GM19193 (cell line): ENCODE measurements around the gene LIN28A.
"Not testable (repeated sequence)": the region's sequence is repeated elsewhere in the genome, so short reads cannot be mapped to it uniquely, and the experiment has no call there.

ENCODE experiments used
- POLR2A ChIP-seq: IDR thresholded peaks from 4 replicates; pipeline ENCODE4 v1.6.1; 2011; ENCODE audit not compliant: insufficient read depth, insufficient read length; ENCODE audit errors: extremely low read depth

LIN28A gene, protein sequence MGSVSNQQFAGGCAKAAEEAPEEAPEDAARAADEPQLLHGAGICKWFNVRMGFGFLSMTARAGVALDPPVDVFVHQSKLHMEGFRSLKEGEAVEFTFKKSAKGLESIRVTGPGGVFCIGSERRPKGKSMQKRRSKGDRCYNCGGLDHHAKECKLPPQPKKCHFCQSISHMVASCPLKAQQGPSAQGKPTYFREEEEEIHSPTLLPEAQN

DNA sequence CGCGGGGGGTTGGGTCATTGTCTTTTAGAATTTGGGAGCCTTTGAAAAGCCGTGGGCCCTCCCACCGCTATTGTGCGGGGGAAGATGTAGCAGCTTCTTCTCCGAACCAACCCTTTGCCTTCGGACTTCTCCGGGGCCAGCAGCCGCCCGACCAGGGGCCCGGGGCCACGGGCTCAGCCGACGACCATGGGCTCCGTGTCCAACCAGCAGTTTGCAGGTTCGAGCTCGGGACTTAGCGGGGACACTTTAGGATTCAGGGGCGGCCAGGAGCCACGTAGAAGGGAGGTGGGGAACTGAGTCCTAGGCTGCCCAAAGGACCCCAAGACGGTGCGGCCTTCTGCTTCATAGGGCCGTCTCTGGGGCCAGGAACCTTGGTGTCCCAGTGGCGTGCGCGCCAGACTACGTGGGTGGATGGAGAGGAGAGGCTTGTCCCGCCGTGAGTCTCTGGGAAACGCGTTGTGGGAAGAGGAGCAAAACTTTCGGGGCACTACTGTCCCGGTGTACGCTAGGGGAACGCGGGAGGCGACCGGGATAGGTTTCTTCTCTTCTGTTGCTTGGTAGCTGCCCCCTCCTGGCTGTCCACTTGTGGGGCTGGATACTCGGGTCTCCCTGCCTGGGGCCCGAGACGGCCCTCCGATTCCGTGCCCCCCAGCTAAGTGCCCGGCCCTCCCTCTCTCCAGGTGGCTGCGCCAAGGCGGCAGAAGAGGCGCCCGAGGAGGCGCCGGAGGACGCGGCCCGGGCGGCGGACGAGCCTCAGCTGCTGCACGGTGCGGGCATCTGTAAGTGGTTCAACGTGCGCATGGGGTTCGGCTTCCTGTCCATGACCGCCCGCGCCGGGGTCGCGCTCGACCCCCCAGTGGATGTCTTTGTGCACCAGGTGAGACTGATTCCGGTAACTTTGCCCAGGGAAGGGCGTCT is at the start of gene LIN28A:
Gene LIN28A, plus strand, starts transcription at position 112 of the 918 bp plus-strand sequence. Its CDS starts 75 bp downstream, at position 187.
- TF ChIP-seq POLR2A = no peak

DNA sequence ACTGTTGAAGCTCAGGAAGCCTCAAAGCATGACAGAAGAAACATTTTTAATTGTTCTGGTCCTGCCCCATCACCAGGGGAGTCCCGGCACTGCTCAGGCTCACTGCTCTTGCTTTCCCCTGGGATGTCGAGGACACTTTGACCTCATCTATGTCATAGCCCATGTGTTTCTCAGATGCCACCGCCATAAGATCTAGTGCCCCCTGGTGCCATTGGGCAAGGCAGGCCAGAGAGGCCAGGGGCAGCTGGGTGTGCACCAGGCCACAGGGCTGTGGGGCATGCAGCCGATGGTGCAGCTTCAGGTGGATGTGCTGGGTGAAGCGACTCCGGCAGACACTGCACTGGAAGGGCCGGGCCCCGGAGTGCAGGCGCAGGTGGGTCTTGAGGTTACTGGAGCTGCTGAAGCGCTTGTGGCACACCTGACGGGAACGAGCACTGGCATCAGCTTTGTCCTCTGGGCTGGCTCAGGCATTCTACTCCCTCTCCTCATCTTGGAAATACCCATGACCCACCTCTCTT is 49.0 kb upstream of the LIN28A start:
- no peak for TF ChIP-seq POLR2A

DNA sequence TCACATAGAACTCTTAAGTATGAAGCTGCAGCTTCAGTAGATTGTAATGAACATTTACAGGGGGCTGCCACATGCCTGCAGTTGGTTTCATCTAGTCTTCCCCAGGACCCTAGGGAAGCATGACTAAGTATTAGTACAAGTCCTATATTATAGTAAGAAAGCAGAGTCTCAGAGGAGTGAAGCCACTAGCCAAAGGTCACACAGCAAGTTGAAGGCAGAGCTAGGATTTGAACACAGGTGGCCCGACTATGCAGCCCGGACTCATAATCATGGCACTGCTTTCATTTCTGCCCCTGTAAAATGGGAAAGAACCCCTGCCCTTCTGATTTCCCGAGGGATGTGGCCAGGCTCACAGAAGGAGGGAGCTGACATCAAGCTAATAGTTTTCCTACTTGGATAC is 48.3 kb upstream of the LIN28A start:
- TF ChIP-seq POLR2A = no peak

DNA sequence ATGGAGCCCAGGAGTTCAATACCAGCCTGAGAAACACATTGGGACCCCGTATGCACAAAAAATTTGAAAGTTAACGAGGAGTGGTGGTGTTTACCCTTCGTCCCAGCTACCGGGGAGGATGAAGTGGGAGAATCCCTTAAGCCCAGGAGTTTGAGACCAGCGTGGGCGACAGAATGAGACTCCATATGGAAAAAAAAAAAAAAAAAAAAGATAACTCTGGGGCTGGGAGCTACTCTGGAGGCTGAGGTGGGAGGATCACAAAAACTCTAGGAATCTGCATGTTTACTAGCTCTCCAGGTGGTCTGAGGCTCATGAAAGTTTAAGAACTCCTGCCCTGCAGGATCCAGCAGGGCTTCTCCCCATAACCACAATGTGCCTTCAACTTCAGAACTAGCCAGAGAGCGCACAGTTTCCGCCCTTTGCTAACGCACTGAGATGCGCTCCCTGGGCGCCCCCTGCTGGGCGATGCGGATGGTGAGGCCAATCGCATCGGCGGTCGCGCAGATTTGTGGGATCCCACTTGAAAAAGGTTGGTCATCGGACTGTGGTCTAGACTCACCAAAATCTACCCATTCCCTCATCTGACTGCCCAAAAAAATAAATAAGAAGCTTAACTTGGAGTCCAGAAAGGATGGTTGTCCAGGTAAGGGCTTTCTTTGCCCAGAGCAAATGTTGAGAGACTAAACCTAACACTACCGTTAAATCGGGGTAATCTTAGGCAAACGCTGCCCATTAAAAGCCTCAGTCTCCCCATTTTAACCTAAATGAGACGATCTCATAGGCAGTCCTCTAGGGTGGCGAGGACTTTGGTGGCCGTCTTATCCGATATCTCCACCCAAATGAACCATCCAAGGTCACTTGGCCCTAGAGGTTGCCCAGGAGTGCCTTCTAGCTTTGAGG is 46.8 kb upstream of the LIN28A start:
- TF ChIP-seq POLR2A = no peak

DNA sequence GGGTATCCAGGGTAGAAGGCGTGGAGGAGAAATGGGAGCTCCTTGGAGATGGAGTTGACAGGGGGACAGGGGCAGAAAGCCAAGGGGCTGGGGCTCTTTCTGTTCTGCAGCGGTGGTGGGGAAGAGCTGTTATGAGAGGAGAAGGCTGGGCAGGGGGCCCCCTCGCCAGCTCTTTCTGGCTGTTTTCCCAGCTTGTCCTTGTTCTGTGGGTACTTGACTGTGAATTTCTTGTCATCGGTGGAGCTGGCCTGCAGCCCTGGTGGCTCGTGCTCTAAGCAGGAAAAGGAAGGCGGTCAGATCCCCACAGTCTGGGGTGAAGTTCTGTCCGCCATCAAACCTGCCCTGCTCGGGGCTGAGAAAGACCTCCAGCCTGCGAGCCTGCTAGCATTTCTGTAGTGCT is 45.7 kb upstream of the LIN28A start:
- no peak for TF ChIP-seq POLR2A

DNA sequence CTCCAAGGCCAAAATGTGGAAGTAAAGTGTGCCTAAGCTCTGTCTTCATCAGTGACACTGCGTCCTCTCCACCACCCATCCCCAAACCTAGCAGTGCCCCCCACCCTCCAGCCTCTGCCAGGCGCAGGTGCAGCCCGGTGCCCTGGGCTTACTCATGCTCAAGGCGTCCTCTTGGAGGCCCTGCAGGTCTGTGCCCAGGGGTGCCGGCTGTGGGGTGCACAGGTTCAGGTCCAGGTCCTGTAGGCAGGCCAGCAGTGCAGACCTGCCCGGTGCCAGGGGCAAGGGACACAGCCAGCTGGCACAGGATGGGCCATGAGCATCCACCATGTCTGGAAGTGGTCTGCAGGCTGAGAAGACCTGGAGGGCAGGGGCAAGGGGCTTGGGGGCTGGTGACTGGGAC is 43.2 kb upstream of the LIN28A start:
- TF ChIP-seq POLR2A = no peak

DNA sequence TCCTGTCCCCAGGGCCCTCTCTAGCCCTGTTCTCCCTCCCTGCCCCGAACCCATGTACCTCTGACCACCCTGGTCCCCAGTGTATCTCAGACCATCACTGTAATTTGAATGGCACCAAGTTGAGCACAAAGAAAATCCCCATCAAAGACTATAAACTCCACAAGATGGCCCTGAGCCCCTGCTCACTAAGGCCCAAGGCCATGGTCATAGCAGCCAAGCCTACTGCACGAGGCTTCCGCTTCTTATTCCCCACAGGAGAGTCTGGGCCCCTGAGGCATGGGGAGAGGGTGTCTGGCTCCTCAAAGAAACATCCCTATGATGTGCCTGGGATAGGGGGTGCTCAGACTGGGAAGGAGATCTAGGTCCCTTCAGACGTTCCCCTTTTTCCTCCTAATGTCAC is 42.6 kb upstream of the LIN28A start:
- no peak for TF ChIP-seq POLR2A

DNA sequence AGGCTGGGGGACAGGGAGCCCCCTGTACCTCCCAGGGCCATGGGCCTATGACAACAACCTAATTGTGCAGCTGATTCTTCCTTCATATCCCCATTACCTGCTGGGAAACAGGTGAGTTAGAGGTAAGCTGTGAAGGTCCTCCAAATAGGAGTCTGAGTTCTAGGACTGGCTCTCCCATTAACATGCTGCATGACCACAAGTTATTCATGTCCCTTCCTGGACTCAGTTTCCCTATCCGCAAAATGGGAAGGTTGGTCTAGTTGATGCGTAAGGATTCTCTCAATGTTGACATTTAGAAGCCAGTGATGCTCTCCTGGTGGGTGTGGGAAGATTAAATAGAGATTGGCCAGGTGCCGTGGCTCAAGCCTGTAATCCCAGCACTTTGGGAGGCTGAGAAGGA is 42.1 kb upstream of the LIN28A start:
- TF ChIP-seq POLR2A = no peak

DNA sequence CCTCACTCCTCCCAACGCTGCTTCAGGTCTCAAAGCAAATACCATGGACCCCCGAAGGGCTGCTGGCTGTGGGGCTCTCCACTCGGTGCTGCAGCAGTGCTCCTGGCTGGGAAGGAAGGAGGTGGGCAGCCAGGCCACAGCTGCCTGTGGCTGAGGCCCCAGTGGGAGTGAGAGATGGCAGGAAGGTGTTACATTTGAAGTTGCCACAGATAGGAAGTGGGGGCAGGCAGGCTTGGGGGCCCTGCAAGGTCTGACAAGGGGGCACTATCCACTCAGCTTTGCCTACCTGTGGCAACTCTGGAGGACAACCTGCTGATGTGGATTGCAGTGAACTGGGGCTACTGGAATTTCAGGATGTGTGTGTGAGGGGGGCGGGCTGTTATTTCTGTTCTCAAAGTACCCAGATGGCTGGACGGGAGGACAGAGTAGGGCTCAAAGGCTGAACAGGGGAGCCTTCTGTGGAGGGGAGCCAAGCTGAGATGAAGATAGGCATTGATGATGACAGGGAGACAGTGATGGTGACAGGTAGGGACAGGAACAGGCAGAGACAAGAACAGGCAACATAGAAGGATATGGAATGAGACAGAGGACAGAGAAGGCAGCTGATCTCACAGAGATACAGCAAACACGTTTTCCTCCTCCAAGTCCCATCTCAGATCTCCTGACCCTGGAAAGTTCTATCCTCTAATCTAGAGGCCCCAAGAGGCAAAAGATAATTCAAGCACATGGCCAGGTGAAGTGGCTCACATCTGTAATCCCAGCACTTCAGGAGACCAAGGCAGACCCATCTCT is 39.8 kb upstream of the LIN28A start:
- no peak for TF ChIP-seq POLR2A

DNA sequence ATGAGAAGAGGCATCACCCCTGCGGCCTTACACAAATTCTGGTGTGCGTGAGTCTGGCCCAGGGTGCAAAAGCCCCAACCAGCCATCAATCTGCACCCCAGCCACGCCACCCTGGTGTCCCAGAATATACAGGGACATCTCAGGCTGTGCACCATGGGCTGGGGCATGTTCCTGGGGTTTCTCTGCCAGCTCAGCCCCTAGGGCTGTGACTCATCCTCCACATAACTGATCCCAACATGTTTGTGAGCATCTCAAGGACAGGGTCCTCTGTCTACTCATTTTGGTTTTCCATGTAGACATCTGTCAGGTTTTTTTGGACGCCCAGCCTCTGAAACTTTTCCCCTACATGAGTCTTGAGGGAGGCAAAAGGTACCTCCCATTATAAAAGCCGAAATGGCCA is 38.6 kb upstream of the LIN28A start:
- no peak for TF ChIP-seq POLR2A

DNA sequence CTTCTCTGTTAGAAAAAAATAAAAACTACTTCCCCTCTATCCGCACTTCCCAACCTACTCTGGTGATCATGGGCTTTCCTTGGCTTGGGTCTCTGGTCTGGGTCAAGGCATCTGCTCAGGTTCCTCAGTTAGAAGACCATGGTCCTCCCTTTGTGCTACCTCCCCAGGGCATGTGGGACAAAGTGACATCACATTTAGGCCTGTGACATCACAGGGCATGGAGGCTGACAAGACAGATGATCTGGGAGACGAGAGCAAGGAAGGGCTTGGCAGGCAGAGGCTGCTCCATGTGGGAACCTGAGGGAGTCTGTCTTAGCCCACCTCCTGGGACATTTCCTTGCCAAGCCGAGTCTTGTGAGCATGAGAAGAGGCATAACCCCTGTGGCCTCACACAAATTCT is 38.0 kb upstream of the LIN28A start, which contains the start of gene ZNF683:
Gene ZNF683, minus strand, starts transcription at position 140 of the 400 bp plus-strand sequence. CDS start 4,179 bp downstream, outside the sequence.
- not testable (repeated sequence) for TF ChIP-seq POLR2A

DNA sequence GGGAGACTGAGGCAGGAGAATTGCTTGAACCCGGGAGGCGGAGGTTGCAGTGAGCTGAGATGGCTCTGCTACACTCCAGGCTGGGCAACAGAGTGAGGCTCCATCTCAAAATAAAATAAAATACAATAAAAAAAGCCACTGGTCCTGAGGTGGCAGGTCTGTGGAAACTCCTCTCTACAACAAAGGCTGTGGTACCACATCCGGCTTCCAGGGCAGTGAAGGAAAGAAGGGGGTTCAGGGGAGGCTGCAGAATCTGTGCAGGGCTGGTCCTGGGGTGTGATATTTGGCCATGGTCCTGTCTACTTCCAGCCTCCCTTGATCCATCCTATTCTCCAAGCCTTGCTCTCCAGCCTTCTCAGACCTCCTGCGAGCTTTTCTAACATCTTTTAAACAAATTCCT is 37.3 kb upstream of the LIN28A start:
- no peak for TF ChIP-seq POLR2A

DNA sequence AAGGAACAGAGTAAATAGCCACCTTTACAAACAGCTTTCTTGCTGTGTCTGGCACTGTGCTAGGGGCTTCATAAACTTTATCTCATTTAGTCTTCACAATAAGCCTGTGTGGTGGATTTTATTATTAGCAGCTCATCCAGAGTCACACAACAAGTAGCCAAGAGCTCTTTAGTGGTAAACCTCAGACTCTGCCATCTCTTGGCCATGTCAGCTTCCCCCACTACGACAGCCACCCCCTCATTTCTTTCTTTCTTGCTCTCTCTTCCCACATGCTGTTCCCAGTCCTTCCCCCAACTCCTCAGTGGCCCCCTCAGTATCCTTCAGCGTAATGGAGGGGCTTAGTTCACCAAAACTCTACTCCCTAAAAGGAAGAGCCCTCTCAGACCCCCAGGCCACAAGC is 36.8 kb upstream of the LIN28A start:
- TF ChIP-seq POLR2A = no peak

DNA sequence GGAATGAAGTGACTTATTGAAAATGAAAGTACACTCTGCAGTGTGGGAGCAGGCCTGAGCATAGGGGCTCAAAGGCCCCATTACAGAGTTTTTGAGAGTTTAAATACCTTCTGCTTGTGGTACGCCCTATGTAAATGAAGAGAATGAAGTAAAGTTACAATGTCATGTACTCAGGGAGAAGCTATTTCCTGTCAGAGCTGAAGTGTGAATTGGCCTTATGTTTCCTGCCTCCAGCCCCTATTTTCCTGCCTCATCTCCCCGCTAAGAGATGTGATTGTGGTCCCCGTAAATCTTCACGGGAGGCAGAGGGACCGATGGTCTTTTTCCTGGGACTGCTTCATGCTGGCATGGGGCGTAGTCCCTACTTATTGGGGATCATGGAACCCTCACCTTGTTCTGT is 35.5 kb upstream of the LIN28A start:
- no peak for TF ChIP-seq POLR2A
